ENCODE measurements around the gene BZW1. TPM values are rescaled to one million over a fixed set of nuclear protein-coding genes. Genes with fewer than 3 reads are reported as not detected.

BZW1 gene
- total RNA-seq, 1 donor from 2014 or later, result 302 TPM

DNA sequence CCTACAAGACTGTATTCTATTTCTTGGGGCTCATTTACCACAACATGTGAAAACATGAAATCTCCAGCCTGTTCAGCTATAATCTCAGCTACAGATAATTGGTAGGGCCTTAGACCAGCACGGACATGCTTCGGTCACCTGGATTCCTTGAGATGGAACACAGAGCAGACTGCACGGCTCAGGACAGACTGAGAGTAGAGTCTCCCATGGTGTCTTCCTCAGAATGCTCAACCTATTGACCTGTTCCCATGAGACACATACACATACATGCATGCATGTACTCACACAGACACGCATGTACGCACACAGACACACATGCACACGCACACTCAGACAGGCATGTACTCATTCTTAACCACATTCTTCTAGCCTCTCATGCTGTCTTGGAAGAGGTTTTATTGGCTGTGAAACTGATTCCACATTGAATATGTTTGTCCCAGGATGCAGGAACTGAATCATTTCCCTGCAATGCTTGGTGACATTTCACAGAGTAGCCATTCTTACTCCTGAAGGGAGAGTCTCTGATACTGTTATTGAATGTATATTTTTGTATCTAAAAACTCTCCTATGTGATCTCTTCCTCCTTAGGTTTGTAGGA, 23.5 kb upstream of the BZW1 start:
- Mint-ChIP-seq H3K9me3 (ENCODE audit: unreplicated experiment) (no peaks in the 10 kb centered on the region), H3K4me3 (ENCODE audit: unreplicated experiment) (no peak overlapping the region), H3K36me3 (ENCODE audit: low read depth, unreplicated experiment) (no peaks in the 10 kb centered on the region), H3K27me3 (ENCODE audit: unreplicated experiment) (no peaks in the 10 kb centered on the region), H3K4me1 (ENCODE audit: unreplicated experiment) (peaks cover 5% of the 10 kb centered on the region), H3K27ac (ENCODE audit: unreplicated experiment) (no peak overlapping the region)
- no peak for DNase-seq (ENCODE audit: low spot score)
- TF ChIP-seq, protein P1, sequence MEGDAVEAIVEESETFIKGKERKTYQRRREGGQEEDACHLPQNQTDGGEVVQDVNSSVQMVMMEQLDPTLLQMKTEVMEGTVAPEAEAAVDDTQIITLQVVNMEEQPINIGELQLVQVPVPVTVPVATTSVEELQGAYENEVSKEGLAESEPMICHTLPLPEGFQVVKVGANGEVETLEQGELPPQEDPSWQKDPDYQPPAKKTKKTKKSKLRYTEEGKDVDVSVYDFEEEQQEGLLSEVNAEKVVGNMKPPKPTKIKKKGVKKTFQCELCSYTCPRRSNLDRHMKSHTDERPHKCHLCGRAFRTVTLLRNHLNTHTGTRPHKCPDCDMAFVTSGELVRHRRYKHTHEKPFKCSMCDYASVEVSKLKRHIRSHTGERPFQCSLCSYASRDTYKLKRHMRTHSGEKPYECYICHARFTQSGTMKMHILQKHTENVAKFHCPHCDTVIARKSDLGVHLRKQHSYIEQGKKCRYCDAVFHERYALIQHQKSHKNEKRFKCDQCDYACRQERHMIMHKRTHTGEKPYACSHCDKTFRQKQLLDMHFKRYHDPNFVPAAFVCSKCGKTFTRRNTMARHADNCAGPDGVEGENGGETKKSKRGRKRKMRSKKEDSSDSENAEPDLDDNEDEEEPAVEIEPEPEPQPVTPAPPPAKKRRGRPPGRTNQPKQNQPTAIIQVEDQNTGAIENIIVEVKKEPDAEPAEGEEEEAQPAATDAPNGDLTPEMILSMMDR (IDR thresholded peaks at IDR 0.05; ENCODE audit: unreplicated experiment), result no peak

DNA sequence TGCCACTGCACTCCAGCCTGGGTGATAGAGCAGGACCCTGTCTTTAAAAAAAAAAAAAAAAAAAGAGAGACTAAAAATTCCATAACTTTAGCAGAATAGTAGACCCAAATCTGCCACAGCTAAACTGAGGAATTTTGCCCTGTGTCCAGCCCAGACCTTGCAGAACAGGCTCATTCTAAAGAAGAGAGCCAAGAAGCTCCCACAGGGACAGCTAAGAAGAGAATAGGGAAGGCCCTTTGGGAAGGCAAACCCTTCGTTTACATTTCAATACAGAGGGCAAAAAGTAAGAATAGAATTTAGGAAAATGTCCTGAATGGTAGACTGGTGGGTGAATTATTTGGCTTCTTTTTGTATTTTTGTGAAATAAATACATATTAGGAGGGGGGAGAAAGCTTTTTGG, 21.5 kb upstream of the BZW1 start:
- no peaks in the 10 kb centered on the region for H3K9me3 Mint-ChIP-seq (ENCODE audit: unreplicated experiment)
- no peak overlapping the region for H3K4me3 Mint-ChIP-seq (ENCODE audit: unreplicated experiment)
- H3K4me1 Mint-ChIP-seq (ENCODE audit: unreplicated experiment), result peaks cover 5% of the 10 kb centered on the region
- no peak overlapping the region for H3K27ac Mint-ChIP-seq (ENCODE audit: unreplicated experiment)
- no peaks in the 10 kb centered on the region for H3K36me3 Mint-ChIP-seq (ENCODE audit: low read depth, unreplicated experiment)
- H3K27me3 Mint-ChIP-seq (ENCODE audit: unreplicated experiment), result peaks cover 1% of the 10 kb centered on the region
- DNase-seq (ENCODE audit: low spot score), result no peak
- TF ChIP-seq, protein P1 (IDR thresholded peaks at IDR 0.05; ENCODE audit: unreplicated experiment), result no peak

DNA sequence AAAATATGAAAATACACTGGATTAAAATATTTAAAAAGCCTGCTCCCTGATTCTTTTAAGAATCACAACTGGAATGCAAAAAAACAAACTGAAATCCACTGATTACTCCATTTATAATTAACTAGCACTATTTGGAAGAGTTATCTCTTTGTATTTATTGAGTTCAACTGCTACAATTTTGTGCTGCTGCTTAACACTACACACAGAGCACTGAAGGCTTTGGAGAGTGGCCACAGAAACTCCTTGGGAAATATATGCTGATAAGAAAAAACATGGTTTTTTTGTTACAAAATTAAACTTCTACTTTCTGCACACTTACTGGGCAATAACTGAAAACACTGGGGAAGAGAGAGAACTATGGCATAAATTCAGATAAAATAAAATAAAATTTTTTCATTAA, 19.8 kb upstream of the BZW1 start:
- Mint-ChIP-seq H3K27me3 (ENCODE audit: unreplicated experiment) (peaks cover 1% of the 10 kb centered on the region), H3K4me1 (ENCODE audit: unreplicated experiment) (peaks cover 5% of the 10 kb centered on the region), H3K27ac (ENCODE audit: unreplicated experiment) (no peak overlapping the region), H3K4me3 (ENCODE audit: unreplicated experiment) (no peak overlapping the region), H3K36me3 (ENCODE audit: low read depth, unreplicated experiment) (no peaks in the 10 kb centered on the region), H3K9me3 (ENCODE audit: unreplicated experiment) (no peaks in the 10 kb centered on the region)
- DNase-seq (ENCODE audit: low spot score), result no peak
- TF ChIP-seq, protein P1 (IDR thresholded peaks at IDR 0.05; ENCODE audit: unreplicated experiment), result no peak

DNA sequence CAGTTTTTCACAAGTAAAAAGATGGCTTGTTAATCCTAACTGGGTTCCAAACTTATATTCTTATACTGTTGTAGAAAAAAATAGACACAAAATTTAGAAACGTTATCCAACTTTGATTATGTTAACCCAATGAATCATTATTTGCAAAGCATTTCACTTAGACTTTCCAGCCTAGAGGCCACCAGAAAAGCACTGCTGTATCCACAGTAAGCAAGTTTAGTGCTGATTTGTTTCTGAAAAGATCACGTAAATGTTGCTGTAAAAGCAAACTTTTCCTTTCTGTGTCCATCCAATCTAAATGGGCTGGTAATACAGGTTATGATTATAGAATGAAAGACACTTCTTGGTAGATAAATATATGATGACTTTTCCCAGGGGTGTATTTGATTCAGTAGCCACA, 17.6 kb upstream of the BZW1 start:
- Mint-ChIP-seq H3K27ac (ENCODE audit: unreplicated experiment) (no peak overlapping the region), H3K9me3 (ENCODE audit: unreplicated experiment) (no peaks in the 10 kb centered on the region), H3K4me1 (ENCODE audit: unreplicated experiment) (peaks cover 4% of the 10 kb centered on the region), H3K36me3 (ENCODE audit: low read depth, unreplicated experiment) (no peaks in the 10 kb centered on the region), H3K27me3 (ENCODE audit: unreplicated experiment) (peaks cover 1% of the 10 kb centered on the region), H3K4me3 (ENCODE audit: unreplicated experiment) (no peak overlapping the region)
- TF ChIP-seq, protein P1 (IDR thresholded peaks at IDR 0.05; ENCODE audit: unreplicated experiment), result no peak
- no peak for DNase-seq (ENCODE audit: low spot score)

DNA sequence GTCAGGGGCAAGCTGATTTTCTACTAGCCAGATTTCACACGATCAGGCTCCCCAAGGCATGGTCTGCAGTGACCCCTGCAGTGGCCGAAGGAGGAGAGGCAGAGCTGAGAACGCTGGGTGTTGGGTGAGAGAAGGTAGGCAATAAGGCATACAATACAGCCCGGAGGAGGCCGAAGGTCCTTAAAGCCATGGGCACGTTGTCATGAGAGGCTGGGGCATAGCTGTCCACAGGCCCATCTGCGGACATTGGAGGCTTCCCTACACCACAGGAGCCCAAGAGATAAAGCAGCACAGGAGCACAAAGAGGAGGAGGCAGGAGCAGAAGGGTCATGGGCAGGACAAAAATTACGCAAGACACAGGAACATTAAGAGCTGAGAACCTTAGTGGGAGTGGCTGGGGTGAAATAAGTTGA, 16.7 kb upstream of the BZW1 start:
- TF ChIP-seq, protein P1 (IDR thresholded peaks at IDR 0.05; ENCODE audit: unreplicated experiment), result no peak
- Mint-ChIP-seq H3K36me3 (ENCODE audit: low read depth, unreplicated experiment) (no peaks in the 10 kb centered on the region), H3K27me3 (ENCODE audit: unreplicated experiment) (peaks cover 1% of the 10 kb centered on the region), H3K27ac (ENCODE audit: unreplicated experiment) (no peak overlapping the region), H3K4me1 (ENCODE audit: unreplicated experiment) (peaks cover 4% of the 10 kb centered on the region), H3K4me3 (ENCODE audit: unreplicated experiment) (no peak overlapping the region), H3K9me3 (ENCODE audit: unreplicated experiment) (no peaks in the 10 kb centered on the region)
- no peak for DNase-seq (ENCODE audit: low spot score)
